Measurements from ENCODE around the gene PTPN9. TPM values are rescaled to one million over a fixed set of nuclear protein-coding genes. Genes with fewer than 3 reads are reported as not detected.

Gene PTPN9
- total and polyA plus RNA-seq, 2 of the 4 experiments (the other 2 are of a cell fraction) = 26.5 to 38.9 TPM

GRCh38 chr15:75532413-75533250, 46.5 kb downstream of the PTPN9 start:
- H4K91ac ChIP-seq (ENCODE audit: insufficient read depth, low read depth, low read length) = no peak overlapping the region
- H3K9ac ChIP-seq (ENCODE audit: low read depth, low read length) = no peak overlapping the region
- H3K27me3 ChIP-seq (ENCODE audit: control insufficient read depth, insufficient read depth, low read length) = no peaks in the 10 kb centered on the region
- H3K4me1 ChIP-seq (ENCODE audit: control insufficient read depth, insufficient read depth, low read length) = peaks cover 7% of the 10 kb centered on the region
- no peak overlapping the region for H2BK5ac ChIP-seq (ENCODE audit: low read depth, low read length, poor library complexity, severe bottlenecking)
- H3K36me3 ChIP-seq (ENCODE audit: control insufficient read depth, insufficient read depth, low read length) = no peaks in the 10 kb centered on the region
- H2BK15ac ChIP-seq (ENCODE audit: low read depth, low read length) = no peak overlapping the region
- no peak overlapping the region for H3K4ac ChIP-seq (ENCODE audit: low read depth, low read length)
- no peak overlapping the region for H3K14ac ChIP-seq (replicated peaks; ENCODE audit: low read depth, low read length)
- H2AK9ac ChIP-seq (replicated peaks; ENCODE audit: low read depth, low read length, poor library complexity) = peak overlapping the region; percentile 33
- no peak overlapping the region for H2AFZ ChIP-seq (replicated peaks; ENCODE audit: low read length, poor library complexity)
- H4K5ac ChIP-seq (ENCODE audit: low read depth, low read length) = no peak overlapping the region
- no peak overlapping the region for H2AK5ac ChIP-seq (ENCODE audit: low read depth, low read length)
- DNase-seq = peak; percentile 88
- H3K9me3 ChIP-seq (ENCODE audit: control insufficient read depth, insufficient read depth, low read length) = no peaks in the 10 kb centered on the region
- no CpG with 5 or more reads among the region's 1 CpG for WGBS, 2 experiments (ENCODE audit: extremely low coverage in 2 of 2, insufficient read length in 1 of 2)
- intact Hi-C loops (cut with micrococcal nuclease) (loop anchor here (5.0 kb wide), 1 partner anchor 45 kb away; the partner anchor contains the start of gene PTPN9), in situ Hi-C loops (cut with MboI; ENCODE audit: low sequenced_read_pairs) (no loop called here), dilution Hi-C loops (cut with HindIII; ENCODE audit: low sequenced_read_pairs, unreplicated experiment) (no loop called here)
- peak; percentile 90 for ATAC-seq (ENCODE audit: low read depth)
- peak overlapping the region; percentile 2; the same call in 1 of the 2 replicates for H3K4me2 ChIP-seq (ENCODE audit: low read depth, low read length)
- no peak overlapping the region for H3K56ac ChIP-seq (ENCODE audit: extremely low read depth, insufficient read depth, low read length)
- no peak overlapping the region for H3K23ac ChIP-seq (ENCODE audit: low read depth, low read length)
- no peak overlapping the region for H4K8ac ChIP-seq (ENCODE audit: low read depth in 2 of 2, low read length in 2 of 2)
- peaks cover 30 to 63% of the 10 kb centered on the region in 2 experiments for H3K79me1 ChIP-seq (ENCODE audit: low read depth in 1 of 2, low read length in 2 of 2)
- no TSS peak for BruUV-seq (replicated peaks)
- ChIA-PET POLR2A (ENCODE audit: unreplicated experiment) (no interaction called here), CTCF (interaction anchor here (0.6 to 2.6 kb wide), 8 partner anchors 11 to 723 kb away, joined by 3 to 12 read pairs (median 4); no protein-coding TSS in a partner anchor)
- peaks cover 18% of the 10 kb centered on the region for H3K9me1 ChIP-seq (ENCODE audit: insufficient read depth, low read length)
- H2BK120ac ChIP-seq (ENCODE audit: low read depth, low read length) = no peak overlapping the region
- H2BK20ac ChIP-seq (ENCODE audit: low read depth, low read length) = no peak overlapping the region
- no peak overlapping the region for H3K27ac ChIP-seq (ENCODE audit: insufficient read depth, low read length)
- no peak overlapping the region for H3K4me3 ChIP-seq (ENCODE audit: insufficient read depth, low read depth, low read length)
- H3K18ac ChIP-seq (ENCODE audit: low read depth, low read length) = no peak overlapping the region
- H4K20me1 ChIP-seq (ENCODE audit: insufficient read depth, low read length) = peaks cover 63% of the 10 kb centered on the region
- TF ChIP-seq ELK1 (IDR thresholded peaks at IDR 0.05; ENCODE audit: borderline replicate concordance, low read depth, low read length) = no peak
- TF ChIP-seq RFX5 (IDR thresholded peaks at IDR 0.05; ENCODE audit: low read depth, low read length) = no peak
- no peak for TF ChIP-seq RAD21 (IDR thresholded peaks at IDR 0.05; ENCODE audit: low read length)
- no peak for TF ChIP-seq FOS (IDR thresholded peaks at IDR 0.05; ENCODE audit: low read depth, low read length)
- TF ChIP-seq RCOR1 (IDR thresholded peaks at IDR 0.05; ENCODE audit: insufficient replicate concordance, low read length) = no peak
- TF ChIP-seq POLR2A (IDR thresholded peaks at IDR 0.05; ENCODE audit: low read depth, low read length) = no peak
- no peak for TF ChIP-seq USF2 (IDR thresholded peaks at IDR 0.05; ENCODE audit: low read depth, low read length)
- TF ChIP-seq BHLHE40 (IDR thresholded peaks at IDR 0.05; ENCODE audit: low read depth, low read length) = peak; percentile 15; the same call in 1 of the 2 replicates
- TF ChIP-seq MXI1 (IDR thresholded peaks at IDR 0.05; ENCODE audit: borderline replicate concordance, low read depth, low read length) = peak; percentile 42; the same call in 1 of the 2 replicates
- TF ChIP-seq CEBPB (IDR thresholded peaks at IDR 0.05; ENCODE audit: low read depth, low read length) = no peak
- TF ChIP-seq MAFK (IDR thresholded peaks at IDR 0.05; ENCODE audit: low read depth, low read length) = no peak
- TF ChIP-seq NFE2L2 (IDR thresholded peaks at IDR 0.05; ENCODE audit: low read depth, low read length) = no peak
- TF ChIP-seq CTCF (conservative IDR thresholded peaks at IDR 0.05; ENCODE audit: low read depth, low read length) = peak; percentile 23; the same call in 1 of the 2 replicates
- no peak for TF ChIP-seq MAZ (IDR thresholded peaks at IDR 0.05; ENCODE audit: borderline replicate concordance, low read depth, low read length)
